ENCODE data around the gene CLSTN1.

CLSTN1 gene

GRCh38 chr1:9871707-9872425 lies 48.1 kb upstream of the CLSTN1 start:
- Histone ChIP-seq H3K27ac (replicated peaks; ENCODE audit: low read length) (no peak overlapping the region), H2BK120ac (ENCODE audit: low read depth, low read length) (no peak overlapping the region), H3K36me3 (replicated peaks in 1 of 2; ENCODE audit: control insufficient read depth in 2 of 2, insufficient read depth in 2 of 2, low read length in 2 of 2) (peaks cover 31 to 36% of the 10 kb centered on the region in 2 donors), H3K9ac (ENCODE audit: low read depth, low read length, poor library complexity) (no peak overlapping the region), H3K4me2 (ENCODE audit: insufficient read depth, low read length, poor library complexity, severe bottlenecking) (no peak overlapping the region), H2BK15ac (ENCODE audit: low read length) (no peak overlapping the region), H2AK5ac (ENCODE audit: low read depth, low read length) (no peak overlapping the region), H3K4ac (ENCODE audit: low read length) (no peak overlapping the region), H3K18ac (ENCODE audit: low read length) (no peak overlapping the region), H3K9me3 (replicated peaks in 1 of 2; ENCODE audit: control insufficient read depth in 2 of 2, insufficient read depth in 1 of 2, low read depth in 1 of 2, low read length in 2 of 2) (no peaks in the 10 kb centered on the region), H4K8ac (ENCODE audit: low read depth, low read length) (no peak overlapping the region), H3K4me3 (ENCODE audit: low read length in 2 of 2) (no peak overlapping the region), H4K91ac (ENCODE audit: low read depth, low read length, poor library complexity) (no peak overlapping the region), H3K14ac (ENCODE audit: low read length) (no peak overlapping the region), H3K23ac (ENCODE audit: low read depth, low read length, poor library complexity) (no peak overlapping the region), H2BK5ac (ENCODE audit: low read length) (peak overlapping the region; percentile 63), H3K79me1 (ENCODE audit: low read depth, low read length) (peaks cover 3% of the 10 kb centered on the region), H3K27me3 (ENCODE audit: control insufficient read depth in 3 of 3, insufficient read depth in 3 of 3, low read depth in 1 of 3, low read length in 3 of 3) (no peaks in the 10 kb centered on the region), H3K4me1 (ENCODE audit: control insufficient read depth in 2 of 2, insufficient read depth in 1 of 2, low read depth in 1 of 2, low read length in 2 of 2) (peaks cover 6 to 8% of the 10 kb centered on the region in 2 donors), H2AFZ (ENCODE audit: low read length) (no peak overlapping the region), H2BK12ac (ENCODE audit: low read length) (no peak overlapping the region)
- WGBS, 2 donors (ENCODE audit: extremely low coverage in 2 of 2, insufficient read length in 2 of 2, insufficient replicate concordance in 1 of 2), result no CpG with 5 or more reads among the region's 20 CpGs
- no peak for DNase-seq (ENCODE audit: low spot score)

- no peak overlapping the region for H2BK15ac ChIP-seq (ENCODE audit: low read length)
- H4K91ac ChIP-seq (ENCODE audit: low read depth, low read length, poor library complexity), result no peak overlapping the region
- no peak overlapping the region for H3K27ac ChIP-seq (replicated peaks; ENCODE audit: low read length)
- no peaks in the 10 kb centered on the region for H3K9me3 ChIP-seq (replicated peaks in 1 of 2; ENCODE audit: control insufficient read depth in 2 of 2, insufficient read depth in 1 of 2, low read depth in 1 of 2, low read length in 2 of 2)
- no peak overlapping the region for H2AK5ac ChIP-seq (ENCODE audit: low read depth, low read length)
- DNase-seq (ENCODE audit: low spot score), result no peak
- H3K14ac ChIP-seq (ENCODE audit: low read length), result no peak overlapping the region
- H3K4me2 ChIP-seq (ENCODE audit: insufficient read depth, low read length, poor library complexity, severe bottlenecking), result no peak overlapping the region
- H2BK5ac ChIP-seq (ENCODE audit: low read length), result no peak overlapping the region
- H3K18ac ChIP-seq (ENCODE audit: low read length), result no peak overlapping the region
- WGBS, 2 donors (ENCODE audit: extremely low coverage in 2 of 2, insufficient read length in 2 of 2, insufficient replicate concordance in 1 of 2), result no CpG with 5 or more reads among the region's 9 CpGs
- no peak overlapping the region for H3K9ac ChIP-seq (ENCODE audit: low read depth, low read length, poor library complexity)
- H3K36me3 ChIP-seq (replicated peaks in 1 of 2; ENCODE audit: control insufficient read depth in 2 of 2, insufficient read depth in 2 of 2, low read length in 2 of 2), result peaks cover 34 to 40% of the 10 kb centered on the region in 2 donors
- no peak overlapping the region for H4K8ac ChIP-seq (ENCODE audit: low read depth, low read length)
- no peaks in the 10 kb centered on the region for H3K27me3 ChIP-seq (ENCODE audit: control insufficient read depth in 3 of 3, insufficient read depth in 3 of 3, low read depth in 1 of 3, low read length in 3 of 3)
- no peak overlapping the region for H2BK120ac ChIP-seq (ENCODE audit: low read depth, low read length)
- H2AFZ ChIP-seq (ENCODE audit: low read length), result no peak overlapping the region
- H3K4me1 ChIP-seq (ENCODE audit: control insufficient read depth in 2 of 2, insufficient read depth in 1 of 2, low read depth in 1 of 2, low read length in 2 of 2), result peaks cover 6 to 8% of the 10 kb centered on the region in 2 donors
- no peak overlapping the region for H3K4me3 ChIP-seq (ENCODE audit: low read length in 2 of 2)
- no peak overlapping the region for H2BK12ac ChIP-seq (ENCODE audit: low read length)
- peak overlapping the region; percentile 81 for H3K23ac ChIP-seq (ENCODE audit: low read depth, low read length, poor library complexity)
- peaks cover 3% of the 10 kb centered on the region for H3K79me1 ChIP-seq (ENCODE audit: low read depth, low read length)
- no peak overlapping the region for H3K4ac ChIP-seq (ENCODE audit: low read length)
These were observed 47.3 kb upstream of the CLSTN1 start for GRCh38 chr1:9871021-9871420.

GRCh38 chr1:9870572-9870971 lies 46.8 kb upstream of the CLSTN1 start:
- no CpG with 5 or more reads among the region's 4 CpGs for WGBS, 2 donors (ENCODE audit: extremely low coverage in 2 of 2, insufficient read length in 2 of 2, insufficient replicate concordance in 1 of 2)
- no peak overlapping the region for H2BK120ac ChIP-seq (ENCODE audit: low read depth, low read length)
- DNase-seq (ENCODE audit: low spot score), result no peak
- H2BK12ac ChIP-seq (ENCODE audit: low read length), result no peak overlapping the region
- H4K8ac ChIP-seq (ENCODE audit: low read depth, low read length), result no peak overlapping the region
- no peak overlapping the region for H2AK5ac ChIP-seq (ENCODE audit: low read depth, low read length)
- H3K4me3 ChIP-seq (ENCODE audit: low read length in 2 of 2), result no peak overlapping the region
- peaks cover 36 to 40% of the 10 kb centered on the region in 2 donors for H3K36me3 ChIP-seq (replicated peaks in 1 of 2; ENCODE audit: control insufficient read depth in 2 of 2, insufficient read depth in 2 of 2, low read length in 2 of 2)
- H3K23ac ChIP-seq (ENCODE audit: low read depth, low read length, poor library complexity), result no peak overlapping the region
- no peak overlapping the region for H3K4ac ChIP-seq (ENCODE audit: low read length)
- no peak overlapping the region for H2AFZ ChIP-seq (ENCODE audit: low read length)
- H3K27me3 ChIP-seq (ENCODE audit: control insufficient read depth in 3 of 3, insufficient read depth in 3 of 3, low read depth in 1 of 3, low read length in 3 of 3), result no peaks in the 10 kb centered on the region
- H3K4me1 ChIP-seq (ENCODE audit: control insufficient read depth in 2 of 2, insufficient read depth in 1 of 2, low read depth in 1 of 2, low read length in 2 of 2), result peaks cover 6 to 7% of the 10 kb centered on the region in 2 donors
- no peak overlapping the region for H3K14ac ChIP-seq (ENCODE audit: low read length)
- no peak overlapping the region for H2BK5ac ChIP-seq (ENCODE audit: low read length)
- no peak overlapping the region for H3K18ac ChIP-seq (ENCODE audit: low read length)
- H2BK15ac ChIP-seq (ENCODE audit: low read length), result no peak overlapping the region
- H3K9ac ChIP-seq (ENCODE audit: low read depth, low read length, poor library complexity), result no peak overlapping the region
- H3K9me3 ChIP-seq (replicated peaks in 1 of 2; ENCODE audit: control insufficient read depth in 2 of 2, insufficient read depth in 1 of 2, low read depth in 1 of 2, low read length in 2 of 2), result no peaks in the 10 kb centered on the region
- H3K79me1 ChIP-seq (ENCODE audit: low read depth, low read length), result peaks cover 3% of the 10 kb centered on the region
- H3K27ac ChIP-seq (replicated peaks; ENCODE audit: low read length), result no peak overlapping the region
- no peak overlapping the region for H4K91ac ChIP-seq (ENCODE audit: low read depth, low read length, poor library complexity)
- no peak overlapping the region for H3K4me2 ChIP-seq (ENCODE audit: insufficient read depth, low read length, poor library complexity, severe bottlenecking)

DNA sequence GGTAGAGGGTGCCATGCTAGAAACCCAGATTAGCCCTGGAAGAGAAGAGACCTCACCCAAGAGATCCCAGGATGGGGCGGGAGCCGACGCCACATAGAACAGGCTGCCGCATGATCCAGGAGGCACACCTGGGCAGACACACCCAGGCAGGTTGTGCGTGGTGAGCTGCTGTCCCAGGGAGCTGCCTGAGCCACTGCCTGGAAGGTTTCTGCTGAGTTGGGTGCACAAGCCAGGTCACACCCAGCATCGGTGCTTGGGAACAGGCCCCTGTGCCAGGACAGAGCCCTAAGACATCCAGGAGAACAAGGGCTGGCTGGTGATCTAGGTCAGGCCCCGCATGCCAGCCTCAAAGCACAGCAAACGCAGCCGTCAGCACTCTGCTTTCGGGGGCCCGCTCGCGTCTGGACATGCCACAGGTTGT lies 46.1 kb upstream of the CLSTN1 start:
- Histone ChIP-seq H2AK5ac (ENCODE audit: low read depth, low read length) (no peak overlapping the region), H3K18ac (ENCODE audit: low read length) (no peak overlapping the region), H3K4me1 (ENCODE audit: control insufficient read depth in 2 of 2, insufficient read depth in 1 of 2, low read depth in 1 of 2, low read length in 2 of 2) (no peaks in the 10 kb centered on the region), H3K23ac (ENCODE audit: low read depth, low read length, poor library complexity) (no peak overlapping the region), H3K4me3 (ENCODE audit: low read length in 2 of 2) (no peak overlapping the region), H3K36me3 (replicated peaks in 1 of 2; ENCODE audit: control insufficient read depth in 2 of 2, insufficient read depth in 2 of 2, low read length in 2 of 2) (peaks cover 36 to 40% of the 10 kb centered on the region in 2 donors), H2AFZ (ENCODE audit: low read length) (no peak overlapping the region), H3K79me1 (ENCODE audit: low read depth, low read length) (peaks cover 3% of the 10 kb centered on the region), H3K14ac (ENCODE audit: low read length) (no peak overlapping the region), H3K4me2 (ENCODE audit: insufficient read depth, low read length, poor library complexity, severe bottlenecking) (no peak overlapping the region), H4K8ac (ENCODE audit: low read depth, low read length) (no peak overlapping the region), H3K9me3 (replicated peaks in 1 of 2; ENCODE audit: control insufficient read depth in 2 of 2, insufficient read depth in 1 of 2, low read depth in 1 of 2, low read length in 2 of 2) (no peaks in the 10 kb centered on the region), H2BK15ac (ENCODE audit: low read length) (no peak overlapping the region), H2BK120ac (ENCODE audit: low read depth, low read length) (no peak overlapping the region), H3K27ac (replicated peaks; ENCODE audit: low read length) (no peak overlapping the region), H3K4ac (ENCODE audit: low read length) (no peak overlapping the region), H2BK12ac (ENCODE audit: low read length) (no peak overlapping the region), H2BK5ac (ENCODE audit: low read length) (no peak overlapping the region), H3K9ac (ENCODE audit: low read depth, low read length, poor library complexity) (no peak overlapping the region), H3K27me3 (ENCODE audit: control insufficient read depth in 3 of 3, insufficient read depth in 3 of 3, low read depth in 1 of 3, low read length in 3 of 3) (no peaks in the 10 kb centered on the region), H4K91ac (ENCODE audit: low read depth, low read length, poor library complexity) (no peak overlapping the region)
- no peak for DNase-seq (ENCODE audit: low spot score)
- no CpG with 5 or more reads among the region's 13 CpGs for WGBS, 2 donors (ENCODE audit: extremely low coverage in 2 of 2, insufficient read length in 2 of 2, insufficient replicate concordance in 1 of 2)

All from neuronal stem cell (in vitro differentiated cells).